NCI-H2081 (cell line): ENCODE results near the gene AFAP1.
A peak's percentile ranks its signal among the peaks of the same experiment; 100 is the strongest.

Source experiments
- DNase-seq, 2 experiments: peaks; one replicate each; lab custom pipeline; 2025; lab: John Stamatoyannopoulos, UW

Gene AFAP1

GRCh38 chr4:7767966-7768365 is 171.7 kb downstream of the AFAP1 start:
- DNase-seq: no peak

GRCh38 chr4:7767526-7767925 is 172.1 kb downstream of the AFAP1 start:
- DNase-seq: no peak

- no peak for DNase-seq
Observed at GRCh38 chr4:7766661-7767345, 172.9 kb downstream of the AFAP1 start.

GRCh38 chr4:7766086-7766485 is 173.6 kb downstream of the AFAP1 start:
- DNase-seq: no peak

- DNase-seq: no peak
Observed at GRCh38 chr4:7765666-7766065, 174.0 kb downstream of the AFAP1 start.

- no peak for DNase-seq
Observed at GRCh38 chr4:7764466-7764865, 175.2 kb downstream of the AFAP1 start.

GRCh38 chr4:7763788-7764187 is 175.9 kb downstream of the AFAP1 start:
- DNase-seq: no peak

GRCh38 chr4:7763106-7763505 is 176.6 kb downstream of the AFAP1 start:
- DNase-seq: no peak

- DNase-seq: no peak
Observed at GRCh38 chr4:7762376-7763030, 177.2 kb downstream of the AFAP1 start.

GRCh38 chr4:7761720-7762119 is 177.9 kb downstream of the AFAP1 start:
- peak in 1 of 2 experiments; percentile 29 for DNase-seq

GRCh38 chr4:7761312-7761711 is 178.3 kb downstream of the AFAP1 start:
- DNase-seq: no peak

GRCh38 chr4:7760706-7761105 is 179.0 kb downstream of the AFAP1 start:
- DNase-seq: no peak

- DNase-seq: no peak
Observed at GRCh38 chr4:7760228-7760627, 179.4 kb downstream of the AFAP1 start.

GRCh38 chr4:7759635-7760034 is 180.0 kb downstream of the AFAP1 start:
- no peak for DNase-seq

GRCh38 chr4:7759216-7759615 is 180.4 kb downstream of the AFAP1 start:
- no peak for DNase-seq

GRCh38 chr4:7758476-7758875 is 181.2 kb downstream of the AFAP1 start:
- DNase-seq: no peak

GRCh38 chr4:7757501-7758471 is 181.9 kb downstream of the AFAP1 start:
- no peak for DNase-seq

- no peak for DNase-seq
Observed at GRCh38 chr4:7756561-7757355, 182.9 kb downstream of the AFAP1 start.

GRCh38 chr4:7756071-7756470 is 183.6 kb downstream of the AFAP1 start:
- no peak for DNase-seq

GRCh38 chr4:7755561-7755960 is 184.1 kb downstream of the AFAP1 start:
- DNase-seq: no peak

- DNase-seq: no peak
Observed at GRCh38 chr4:7754565-7755262, 184.9 kb downstream of the AFAP1 start.
